GM23338 (cell line): ENCODE data around the gene NOP16. TPM values are rescaled to one million over a fixed set of nuclear protein-coding genes. Genes with fewer than 3 reads are reported as not detected.

Source experiments
- ATAC-seq: fragments of 200-7000 bp; cut with Tn5 transposase; 3 replicates; pipeline ENCODE4 v1.9.1; 2020
- DNase-seq: peaks from one replicate; pipeline ENCODE4 v3.0.0-alpha.2; 2015; ENCODE audit warnings: low spot score
- H2AFZ ChIP-seq: fragments of 200-600 bp; sonication (generic); 2 replicates; pipeline ENCODE4 v1.8.0; 2016; ENCODE audit warnings: antibody characterized with exemption, mild to moderate bottlenecking, moderate library complexity
- H3F3A ChIP-seq: fragments of 200-600 bp; sonication (generic); replicated peaks from 2 replicates; pipeline ENCODE4 v1.8.0; 2017; ENCODE audit warnings: antibody characterized with exemption, mixed run types, low read depth
- H3K27ac ChIP-seq: fragments of 200-600 bp; sonication (generic); 2 replicates; pipeline ENCODE4 v1.6.1; 2016; ENCODE audit warnings: low read depth
- H3K27me3 ChIP-seq: fragments of 200-600 bp; sonication (generic); 2 replicates; pipeline ENCODE4 v1.8.0; 2016; ENCODE audit warnings: mild to moderate bottlenecking, mixed run types, moderate library complexity; ENCODE audit not compliant: insufficient read depth
- H3K36me3 ChIP-seq: fragments of 200-600 bp; sonication (generic); 2 replicates; pipeline ENCODE4 v1.8.0; 2016; ENCODE audit warnings: mild to moderate bottlenecking; ENCODE audit not compliant: insufficient read depth
- H3K4me1 ChIP-seq: fragments of 200-600 bp; sonication (generic); 2 replicates; pipeline ENCODE4 v1.8.0; 2016; ENCODE audit warnings: mild to moderate bottlenecking, moderate library complexity; ENCODE audit not compliant: insufficient read depth
- H3K4me2 ChIP-seq: fragments of 200-600 bp; sonication (generic); 2 replicates; pipeline ENCODE4 v1.7.1; 2017; ENCODE audit warnings: mixed run types
- H3K4me3 ChIP-seq: fragments of 200-600 bp; sonication (generic); 2 replicates; pipeline ENCODE4 v1.6.1; 2016; ENCODE audit warnings: mixed run types
- H3K79me2 ChIP-seq: fragments of 200-600 bp; sonication (generic); replicated peaks from 2 replicates; pipeline ENCODE4 v1.8.0; 2017; ENCODE audit warnings: mild to moderate bottlenecking; ENCODE audit not compliant: insufficient read depth
- H3K9me2 ChIP-seq: fragments of 200-600 bp; sonication (generic); 2 replicates; pipeline ENCODE4 v1.8.0; 2017; ENCODE audit not compliant: insufficient read depth
- H4K20me1 ChIP-seq: fragments of 200-600 bp; sonication (generic); replicated peaks from 2 replicates; pipeline ENCODE4 v1.8.0; 2017; ENCODE audit warnings: mild to moderate bottlenecking; ENCODE audit not compliant: insufficient read depth
- H3K27ac Mint-ChIP-seq: 2 replicates; pipeline ENCODE4 v1.8.0; 2020; ENCODE audit warnings: inconsistent platforms, mild to moderate bottlenecking, moderate library complexity, mixed read lengths
- H3K27me3 Mint-ChIP-seq: 3 replicates; pipeline ENCODE4 v1.8.0; 2022; ENCODE audit warnings: low read depth, mild to moderate bottlenecking, moderate library complexity, mixed read lengths, inconsistent platforms; ENCODE audit not compliant: insufficient read depth, poor library complexity
- H3K36me3 Mint-ChIP-seq: 3 replicates; pipeline ENCODE4 v1.8.0; 2021; ENCODE audit warnings: low read depth, mild to moderate bottlenecking, inconsistent platforms, moderate library complexity, mixed read lengths
- H3K4me1 Mint-ChIP-seq: 3 replicates; pipeline ENCODE4 v1.8.0; 2020; ENCODE audit warnings: mild to moderate bottlenecking, inconsistent platforms, mixed read lengths
- H3K4me3 Mint-ChIP-seq: 3 replicates; pipeline ENCODE4 v1.8.0; 2021; ENCODE audit warnings: moderate library complexity, mild to moderate bottlenecking, inconsistent platforms, mixed read lengths
- H3K9me3 Mint-ChIP-seq: 3 replicates; pipeline ENCODE4 v1.8.0; 2020; ENCODE audit warnings: moderate library complexity, mild to moderate bottlenecking, inconsistent platforms, mixed read lengths
- CREB1 ChIP-seq: fragments of 250-450 bp; sonication (Bioruptor Pico); IDR thresholded peaks from 2 replicates; pipeline ENCODE4 v1.5.0; 2020; ENCODE audit warnings: low read depth, mild to moderate bottlenecking, moderate library complexity
- CTCF ChIP-seq, 2 experiments: fragments of 200-600 bp in 1 of 2; sonication (generic) in 1 of 2; conservative IDR thresholded peaks; 2 replicates each; pipeline versions ENCODE4 v1.5.1 to v1.6.1; 2016 to 2017; ENCODE audit warnings: antibody characterized with exemption in 2 of 2, low read depth in 2 of 2, mild to moderate bottlenecking in 2 of 2, moderate library complexity in 1 of 2
- EZH2 ChIP-seq: fragments of 200-600 bp; sonication (generic); IDR thresholded peaks from one replicate; pipeline ENCODE4 v1.8.0; 2017; ENCODE audit warnings: antibody characterized with exemption, mild to moderate bottlenecking, low read depth; ENCODE audit not compliant: unreplicated experiment
- EZH2phosphoT487 ChIP-seq: fragments of 200-600 bp; sonication (generic); IDR thresholded peaks from one replicate; pipeline ENCODE4 v1.8.1; 2018; ENCODE audit warnings: antibody characterized with exemption; ENCODE audit not compliant: unreplicated experiment
- JUNB ChIP-seq: IDR thresholded peaks from one replicate; pipeline ENCODE4 v1.6.1; 2016; ENCODE audit warnings: antibody characterized with exemption; ENCODE audit not compliant: unreplicated experiment
- NANOG ChIP-seq: IDR thresholded peaks from 2 replicates; pipeline ENCODE4 v1.6.1; 2016; ENCODE audit warnings: antibody characterized with exemption, borderline replicate concordance
- POLR2AphosphoS5 ChIP-seq: IDR thresholded peaks from 2 replicates; pipeline ENCODE4 v1.6.1; 2016; ENCODE audit warnings: antibody characterized with exemption, low read depth
- REST ChIP-seq: IDR thresholded peaks from one replicate; pipeline ENCODE4 v1.6.1; 2018; ENCODE audit warnings: antibody characterized with exemption; ENCODE audit not compliant: unreplicated experiment
- STAT1 ChIP-seq: IDR thresholded peaks from one replicate; pipeline ENCODE4 v1.6.1; 2016; ENCODE audit warnings: antibody characterized with exemption; ENCODE audit not compliant: unreplicated experiment
- ZNF114 ChIP-seq: fragments of 250-450 bp; sonication (Bioruptor Pico); IDR thresholded peaks from 2 replicates; pipeline ENCODE4 v1.5.0; 2020; ENCODE audit warnings: mild to moderate bottlenecking, moderate library complexity
- ZNF331 ChIP-seq: fragments of 250-450 bp; sonication (Bioruptor Pico); IDR thresholded peaks from 2 replicates; pipeline ENCODE4 v1.5.0; 2020; ENCODE audit warnings: low read depth, mild to moderate bottlenecking, moderate library complexity
- polyA plus RNA-seq: library from polyadenylated mRNA; unstranded; fragments of >200 nt; fragmentation: Nextera tagmentation; extraction: Ambion mirVana; gene quantifications from 2 replicates; pipeline ENCODE4 v1.2.1, GENCODE V29; 2016
- total RNA-seq: library from RNA; depleted of rRNA; stranded (reverse); fragments of >200 nt; shearing (Covaris generic); gene quantifications from 2 replicates; pipeline ENCODE4 v1.2.3, GENCODE V29; 2014
- TF ChIP-seq, protein P1 (sequence below): IDR thresholded peaks from 2 replicates; pipeline ENCODE4 v1.6.1; 2016; ENCODE audit warnings: antibody characterized with exemption
- TF ChIP-seq, protein P2 (sequence below): fragments of 250-450 bp; sonication (Bioruptor Pico); IDR thresholded peaks from 2 replicates; pipeline ENCODE4 v1.5.0; 2020; ENCODE audit warnings: mild to moderate bottlenecking, moderate library complexity

The NOP16 gene
- total and polyA plus RNA-seq, 2 experiments from 2014 or later, result 43.4 to 181 TPM

DNA sequence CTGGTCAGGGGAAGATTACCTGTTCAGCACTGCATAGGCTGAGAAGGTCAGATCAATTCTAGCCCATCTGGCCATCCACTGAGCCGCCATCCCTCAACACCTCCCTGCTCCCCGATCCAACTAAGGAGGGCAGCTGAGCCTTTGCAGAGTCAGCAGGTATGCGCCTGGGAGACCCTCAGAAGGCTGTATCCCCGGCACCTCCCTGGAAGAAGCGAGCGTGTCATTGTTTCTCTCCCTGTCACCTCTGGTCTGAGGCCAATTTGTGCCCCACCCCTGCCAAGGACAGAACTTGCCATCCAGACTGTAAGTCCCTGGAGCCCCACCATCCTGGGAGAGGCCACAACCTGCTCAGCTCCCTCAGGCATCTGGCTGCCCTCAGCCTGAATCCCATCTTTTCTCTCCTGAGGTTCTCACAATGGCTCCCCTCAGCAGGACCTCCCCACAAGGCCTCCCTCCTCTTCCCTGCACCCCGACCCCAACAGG, 25.4 kb upstream of the NOP16 start:
- H3K79me2 ChIP-seq, result no peaks in the 10 kb centered on the region
- no peak overlapping the region for H2AFZ ChIP-seq
- 0 out of 3 replicates have a peak, but pooled peaks cover 3% of the 10 kb centered on the region for H3K4me1 Mint-ChIP-seq
- 0 out of 2 replicates have a peak, but pooled peaks cover 3% of the 10 kb centered on the region for H3K4me1 ChIP-seq
- peaks cover 10% of the 10 kb centered on the region for H4K20me1 ChIP-seq
- H3K4me3 Mint-ChIP-seq, result no peak overlapping the region
- H3K27me3 Mint-ChIP-seq, result peaks cover 12% of the 10 kb centered on the region
- H3K36me3 ChIP-seq, result no peaks in the 10 kb centered on the region
- no peak overlapping the region for H3K4me2 ChIP-seq
- no peak overlapping the region for H3K27ac Mint-ChIP-seq
- DNase-seq (no peak), ATAC-seq (no peak)
- 0 out of 2 replicates have a peak, but pooled peaks cover 4% of the 10 kb centered on the region for H3F3A ChIP-seq
- H3K9me2 ChIP-seq, result 0 out of 2 replicates have a peak, but pooled peaks cover 2% of the 10 kb centered on the region
- peaks cover 29% of the 10 kb centered on the region for H3K27me3 ChIP-seq
- H3K9me3 Mint-ChIP-seq, result peaks cover 12% of the 10 kb centered on the region
- TF ChIP-seq CTCF (conservative IDR thresholded peaks at IDR 0.05; ENCODE audit: low read depth in 2 of 2), result no peak
- TF ChIP-seq ZNF331 (CRISPR knock-in tag), result no peak
- TF ChIP-seq NANOG, result no peak
- TF ChIP-seq, protein P1, sequence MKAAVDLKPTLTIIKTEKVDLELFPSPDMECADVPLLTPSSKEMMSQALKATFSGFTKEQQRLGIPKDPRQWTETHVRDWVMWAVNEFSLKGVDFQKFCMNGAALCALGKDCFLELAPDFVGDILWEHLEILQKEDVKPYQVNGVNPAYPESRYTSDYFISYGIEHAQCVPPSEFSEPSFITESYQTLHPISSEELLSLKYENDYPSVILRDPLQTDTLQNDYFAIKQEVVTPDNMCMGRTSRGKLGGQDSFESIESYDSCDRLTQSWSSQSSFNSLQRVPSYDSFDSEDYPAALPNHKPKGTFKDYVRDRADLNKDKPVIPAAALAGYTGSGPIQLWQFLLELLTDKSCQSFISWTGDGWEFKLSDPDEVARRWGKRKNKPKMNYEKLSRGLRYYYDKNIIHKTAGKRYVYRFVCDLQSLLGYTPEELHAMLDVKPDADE, result no peak
- TF ChIP-seq REST, result no peak
- TF ChIP-seq, protein P2, sequence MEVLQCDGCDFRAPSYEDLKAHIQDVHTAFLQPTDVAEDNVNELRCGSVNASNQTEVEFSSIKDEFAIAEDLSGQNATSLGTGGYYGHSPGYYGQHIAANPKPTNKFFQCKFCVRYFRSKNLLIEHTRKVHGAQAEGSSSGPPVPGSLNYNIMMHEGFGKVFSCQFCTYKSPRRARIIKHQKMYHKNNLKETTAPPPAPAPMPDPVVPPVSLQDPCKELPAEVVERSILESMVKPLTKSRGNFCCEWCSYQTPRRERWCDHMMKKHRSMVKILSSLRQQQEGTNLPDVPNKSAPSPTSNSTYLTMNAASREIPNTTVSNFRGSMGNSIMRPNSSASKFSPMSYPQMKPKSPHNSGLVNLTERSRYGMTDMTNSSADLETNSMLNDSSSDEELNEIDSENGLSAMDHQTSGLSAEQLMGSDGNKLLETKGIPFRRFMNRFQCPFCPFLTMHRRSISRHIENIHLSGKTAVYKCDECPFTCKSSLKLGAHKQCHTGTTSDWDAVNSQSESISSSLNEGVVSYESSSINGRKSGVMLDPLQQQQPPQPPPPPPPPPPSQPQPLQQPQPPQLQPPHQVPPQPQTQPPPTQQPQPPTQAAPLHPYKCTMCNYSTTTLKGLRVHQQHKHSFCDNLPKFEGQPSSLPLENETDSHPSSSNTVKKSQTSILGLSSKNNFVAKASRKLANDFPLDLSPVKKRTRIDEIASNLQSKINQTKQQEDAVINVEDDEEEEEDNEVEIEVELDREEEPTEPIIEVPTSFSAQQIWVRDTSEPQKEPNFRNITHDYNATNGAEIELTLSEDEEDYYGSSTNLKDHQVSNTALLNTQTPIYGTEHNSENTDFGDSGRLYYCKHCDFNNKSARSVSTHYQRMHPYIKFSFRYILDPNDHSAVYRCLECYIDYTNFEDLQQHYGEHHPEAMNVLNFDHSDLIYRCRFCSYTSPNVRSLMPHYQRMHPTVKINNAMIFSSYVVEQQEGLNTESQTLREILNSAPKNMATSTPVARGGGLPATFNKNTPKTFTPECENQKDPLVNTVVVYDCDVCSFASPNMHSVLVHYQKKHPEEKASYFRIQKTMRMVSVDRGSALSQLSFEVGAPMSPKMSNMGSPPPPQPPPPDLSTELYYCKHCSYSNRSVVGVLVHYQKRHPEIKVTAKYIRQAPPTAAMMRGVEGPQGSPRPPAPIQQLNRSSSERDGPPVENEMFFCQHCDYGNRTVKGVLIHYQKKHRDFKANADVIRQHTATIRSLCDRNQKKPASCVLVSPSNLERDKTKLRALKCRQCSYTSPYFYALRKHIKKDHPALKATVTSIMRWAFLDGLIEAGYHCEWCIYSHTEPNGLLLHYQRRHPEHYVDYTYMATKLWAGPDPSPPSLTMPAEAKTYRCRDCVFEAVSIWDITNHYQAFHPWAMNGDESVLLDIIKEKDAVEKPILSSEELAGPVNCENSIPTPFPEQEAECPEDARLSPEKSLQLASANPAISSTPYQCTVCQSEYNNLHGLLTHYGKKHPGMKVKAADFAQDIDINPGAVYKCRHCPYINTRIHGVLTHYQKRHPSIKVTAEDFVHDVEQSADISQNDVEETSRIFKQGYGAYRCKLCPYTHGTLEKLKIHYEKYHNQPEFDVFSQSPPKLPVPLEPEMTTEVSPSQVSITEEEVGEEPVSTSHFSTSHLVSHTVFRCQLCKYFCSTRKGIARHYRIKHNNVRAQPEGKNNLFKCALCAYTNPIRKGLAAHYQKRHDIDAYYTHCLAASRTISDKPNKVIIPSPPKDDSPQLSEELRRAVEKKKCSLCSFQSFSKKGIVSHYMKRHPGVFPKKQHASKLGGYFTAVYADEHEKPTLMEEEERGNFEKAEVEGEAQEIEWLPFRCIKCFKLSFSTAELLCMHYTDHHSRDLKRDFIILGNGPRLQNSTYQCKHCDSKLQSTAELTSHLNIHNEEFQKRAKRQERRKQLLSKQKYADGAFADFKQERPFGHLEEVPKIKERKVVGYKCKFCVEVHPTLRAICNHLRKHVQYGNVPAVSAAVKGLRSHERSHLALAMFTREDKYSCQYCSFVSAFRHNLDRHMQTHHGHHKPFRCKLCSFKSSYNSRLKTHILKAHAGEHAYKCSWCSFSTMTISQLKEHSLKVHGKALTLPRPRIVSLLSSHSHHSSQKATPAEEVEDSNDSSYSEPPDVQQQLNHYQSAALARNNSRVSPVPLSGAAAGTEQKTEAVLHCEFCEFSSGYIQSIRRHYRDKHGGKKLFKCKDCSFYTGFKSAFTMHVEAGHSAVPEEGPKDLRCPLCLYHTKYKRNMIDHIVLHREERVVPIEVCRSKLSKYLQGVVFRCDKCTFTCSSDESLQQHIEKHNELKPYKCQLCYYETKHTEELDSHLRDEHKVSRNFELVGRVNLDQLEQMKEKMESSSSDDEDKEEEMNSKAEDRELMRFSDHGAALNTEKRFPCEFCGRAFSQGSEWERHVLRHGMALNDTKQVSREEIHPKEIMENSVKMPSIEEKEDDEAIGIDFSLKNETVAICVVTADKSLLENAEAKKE (CRISPR knock-in tag), result no peak
- no peak for TF ChIP-seq EZH2phosphoT487
- TF ChIP-seq STAT1, result no peak
- no peak for TF ChIP-seq POLR2AphosphoS5
- no peak for TF ChIP-seq ZNF114 (CRISPR knock-in tag)
- TF ChIP-seq CREB1 (CRISPR knock-in tag), result no peak
- TF ChIP-seq EZH2, result no peak
- no peak for TF ChIP-seq JUNB
- H3K4me3 ChIP-seq, result no peak overlapping the region
- H3K36me3 Mint-ChIP-seq, result no peaks in the 10 kb centered on the region
- H3K27ac ChIP-seq, result no peak overlapping the region
